Measurements from ENCODE around the gene FANCM.
"Not testable (repeated sequence)": the region's sequence is repeated elsewhere in the genome, so short reads cannot be mapped to it uniquely, and the experiment has no call there.

Gene FANCM

DNA sequence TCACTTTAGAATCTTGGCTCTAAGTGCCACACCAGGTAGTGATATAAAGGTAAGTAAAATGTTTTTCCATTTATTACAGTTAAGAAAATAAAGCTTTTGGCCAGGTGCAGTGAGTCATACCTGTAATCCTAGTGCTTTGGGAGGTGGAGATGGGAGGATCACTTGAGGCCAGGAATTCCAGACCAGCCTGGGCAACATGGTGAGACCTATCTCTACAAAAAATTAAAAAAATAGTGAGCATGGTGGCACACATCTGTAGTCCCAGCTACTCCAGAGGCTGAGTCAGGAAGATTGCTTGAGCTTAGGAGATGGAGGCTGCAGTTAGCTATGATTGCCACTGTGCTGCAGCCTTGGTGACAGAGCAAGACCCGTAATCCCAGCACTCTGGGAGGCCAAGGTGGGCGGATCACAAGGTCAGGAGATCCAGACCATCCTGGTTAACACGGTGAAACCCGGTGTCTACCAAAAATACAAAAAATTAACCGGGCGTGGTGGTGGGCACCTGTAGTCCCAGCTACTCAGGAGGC is 5.0 kb downstream of the FANCM start:
- DNase-seq: no peak

DNA sequence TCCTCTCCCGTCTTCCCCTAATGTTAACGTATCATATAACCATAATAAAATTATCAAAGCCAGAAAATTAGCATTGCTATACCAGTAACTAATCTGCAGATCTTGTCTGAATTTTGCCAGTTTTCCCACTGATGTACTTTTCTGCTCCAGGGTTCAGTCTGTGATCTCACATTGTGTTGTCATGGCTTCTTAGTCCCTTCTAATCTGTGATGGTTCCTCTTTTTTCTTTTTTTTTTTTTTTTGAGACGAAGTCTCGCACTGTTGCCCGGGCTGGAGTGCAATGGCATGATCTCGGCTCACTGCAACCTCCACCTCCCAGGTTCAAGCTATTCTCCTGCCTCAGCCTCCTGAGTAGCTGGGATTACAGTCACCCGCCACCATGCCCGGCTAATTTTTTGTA is 6.4 kb downstream of the FANCM start:
- not testable (repeated sequence) for DNase-seq

DNA sequence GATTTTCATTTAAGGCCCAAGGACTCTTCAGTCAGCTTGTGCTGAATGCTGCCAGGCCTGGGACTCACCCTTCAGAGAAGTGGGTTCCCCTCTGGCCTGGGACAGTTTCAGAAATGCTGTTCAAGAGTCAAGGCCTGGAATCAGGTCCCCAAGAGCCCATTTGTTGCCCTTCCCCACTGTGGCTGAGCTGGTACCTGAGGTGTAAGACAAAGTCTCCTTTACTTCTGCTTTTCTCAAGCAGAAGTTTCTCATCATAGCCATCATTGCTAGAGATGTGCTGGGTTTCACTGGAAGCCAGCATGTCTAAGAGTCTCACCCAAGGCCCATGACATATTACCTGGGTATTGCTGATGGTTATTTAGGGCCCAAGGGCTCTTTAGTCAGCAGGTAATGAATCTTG is 8.9 kb downstream of the FANCM start:
- DNase-seq: no peak

DNA sequence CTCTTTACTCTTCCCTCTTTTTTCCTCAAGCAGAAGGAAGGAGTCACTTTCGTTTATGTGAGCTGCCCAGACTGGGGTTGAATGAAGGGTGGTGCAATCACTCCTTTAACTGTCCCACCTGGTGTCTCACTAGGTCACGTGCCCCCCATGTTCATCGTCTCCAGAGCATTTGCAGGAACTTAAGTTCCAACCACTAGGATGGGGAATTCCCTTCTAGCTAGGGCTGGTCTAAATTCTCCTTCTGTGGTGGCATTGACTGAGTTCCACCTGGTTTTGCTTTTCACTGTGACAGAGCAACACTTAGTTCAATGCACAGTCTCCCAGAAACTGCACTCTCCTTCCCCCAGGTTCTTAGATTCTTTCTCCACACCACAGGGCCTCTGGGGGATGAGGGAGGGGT is 9.5 kb downstream of the FANCM start:
- no peak for DNase-seq

DNA sequence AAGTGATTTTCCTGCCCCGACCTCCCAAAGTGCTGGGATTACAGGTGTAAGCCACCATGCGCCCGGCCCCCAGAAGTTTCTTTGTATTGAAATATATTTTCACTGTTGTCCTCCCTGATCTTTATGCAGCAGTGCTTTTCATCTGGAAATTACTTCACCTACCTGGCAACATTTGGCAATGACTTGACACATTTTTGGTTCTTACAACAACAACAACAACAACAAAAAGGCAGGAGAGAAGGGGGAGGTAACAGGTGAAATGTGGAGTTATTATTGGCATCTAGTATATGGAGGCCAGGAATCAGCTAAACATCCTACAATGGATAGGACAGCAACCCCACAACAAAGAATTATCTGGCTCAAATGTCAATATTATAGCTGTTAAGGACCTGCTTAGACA is 13.9 kb downstream of the FANCM start:
- no peak for DNase-seq

DNA sequence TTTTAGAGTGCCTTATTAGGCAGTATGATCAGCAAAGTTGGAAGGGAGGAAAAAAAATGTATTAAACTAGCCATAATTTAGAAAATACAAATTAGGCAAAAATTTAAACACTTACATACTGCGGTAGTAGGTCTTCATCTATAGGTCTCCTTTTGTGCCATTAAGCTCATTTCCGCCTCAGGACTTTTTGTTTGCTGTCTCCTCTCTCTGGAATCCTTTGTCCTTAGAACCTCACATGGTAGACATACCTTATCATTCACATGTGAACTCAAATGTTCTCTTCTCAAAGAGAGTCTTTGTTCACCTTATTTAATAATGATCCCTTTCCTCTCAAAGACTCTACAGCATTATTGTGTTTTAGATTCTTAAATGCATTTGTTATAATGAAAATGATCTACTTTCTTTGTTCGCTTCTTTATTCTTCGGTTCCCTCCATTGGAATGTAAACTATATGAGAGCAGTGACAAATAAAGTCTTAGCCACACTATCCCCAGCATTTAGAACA is 14.7 kb downstream of the FANCM start:
- no peak for DNase-seq

DNA sequence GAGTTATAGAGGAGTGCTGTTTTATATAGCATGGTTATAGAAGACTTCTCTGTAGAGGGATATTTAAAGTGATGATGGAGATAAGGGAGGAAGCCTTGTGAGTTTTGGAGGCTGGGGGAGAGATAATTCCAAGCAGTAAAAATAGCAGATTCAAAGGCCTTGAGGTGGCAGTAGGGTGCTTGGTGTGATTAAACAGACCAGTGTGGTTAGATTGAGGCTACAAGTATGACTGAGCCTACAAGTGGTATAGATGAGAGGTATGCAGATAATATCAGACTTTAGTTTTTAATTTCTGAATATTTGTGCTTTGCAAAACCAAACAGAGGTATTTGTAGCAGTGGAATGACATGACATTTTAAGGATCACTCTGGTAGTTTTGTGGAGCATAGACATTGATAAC is 20.3 kb downstream of the FANCM start:
- no peak for DNase-seq

DNA sequence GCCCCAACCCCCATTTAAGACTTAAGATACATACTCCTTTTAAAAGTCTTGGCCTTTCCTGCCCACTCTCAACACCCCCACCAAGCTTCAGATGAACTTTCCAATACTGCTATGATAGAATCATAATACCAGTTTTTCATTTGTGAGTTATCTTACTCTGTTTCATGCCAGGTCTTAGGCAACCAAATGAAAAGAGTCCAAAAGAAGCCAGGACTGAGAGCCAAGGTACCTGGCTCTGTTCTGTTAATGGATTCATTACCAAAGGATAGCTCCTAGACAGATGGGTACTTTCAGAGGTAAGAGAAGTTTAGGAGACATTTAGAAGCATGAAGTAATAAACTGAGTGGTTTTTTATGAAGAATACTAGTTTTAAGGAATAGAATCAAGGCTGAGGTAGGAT is 34.2 kb downstream of the FANCM start:
- DNase-seq: no peak

DNA sequence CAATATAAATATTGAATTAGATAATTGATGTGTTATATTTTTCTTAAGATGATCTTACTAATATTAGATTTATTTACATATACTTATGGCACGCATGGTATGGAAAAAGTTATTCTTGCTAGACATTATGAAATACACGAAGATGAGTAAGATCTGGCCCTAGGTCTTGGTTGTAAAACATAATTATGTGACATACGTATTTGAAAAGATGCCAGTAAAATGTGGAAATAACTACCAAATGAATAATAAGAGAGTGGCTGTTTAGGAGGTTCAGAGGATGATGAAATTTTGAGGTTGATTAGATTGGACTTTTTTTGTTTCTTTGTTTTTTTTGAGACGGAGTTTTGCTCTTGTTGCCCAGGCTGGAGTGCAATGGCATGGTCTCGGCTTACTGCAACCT is 41.3 kb downstream of the FANCM start:
- DNase-seq: no peak

DNA sequence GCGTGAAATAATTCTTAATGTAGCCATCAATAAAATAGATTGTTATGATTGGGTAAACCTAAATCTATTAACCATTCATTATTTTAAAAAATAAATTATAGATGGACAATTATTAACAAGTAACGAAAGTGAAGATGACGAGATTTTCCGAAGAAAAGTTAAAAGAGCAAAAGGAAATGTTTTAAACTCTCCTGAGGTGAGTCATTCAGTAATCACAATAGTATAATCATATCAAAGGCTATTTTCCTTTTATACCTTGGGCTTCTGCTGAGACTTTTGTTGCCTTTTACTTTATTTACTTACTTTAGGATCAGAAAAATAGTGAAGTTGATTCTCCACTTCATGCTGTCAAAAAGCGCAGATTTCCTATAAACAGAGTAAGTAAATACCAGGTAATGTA is 45.6 kb downstream of the FANCM start:
- no peak for DNase-seq

DNA sequence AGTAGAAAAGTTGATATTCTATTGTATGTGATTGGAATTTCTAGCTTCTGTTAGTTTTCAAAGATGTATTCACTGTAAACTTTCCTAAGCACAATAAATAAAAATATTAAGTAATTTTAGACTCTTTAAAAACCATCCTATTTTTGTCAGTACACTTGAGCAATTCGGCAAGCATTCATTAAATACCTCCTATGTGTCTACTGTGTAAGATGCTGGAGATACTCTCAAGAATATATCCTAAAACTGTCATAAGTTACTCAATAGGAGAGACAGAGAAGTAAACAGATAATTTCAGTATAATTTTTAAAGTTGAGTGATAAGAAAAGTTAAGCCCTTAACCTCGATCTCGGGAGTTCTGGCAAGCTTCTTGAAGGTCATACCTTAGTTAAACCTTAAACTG is 46.1 kb downstream of the FANCM start:
- DNase-seq: no peak

DNA sequence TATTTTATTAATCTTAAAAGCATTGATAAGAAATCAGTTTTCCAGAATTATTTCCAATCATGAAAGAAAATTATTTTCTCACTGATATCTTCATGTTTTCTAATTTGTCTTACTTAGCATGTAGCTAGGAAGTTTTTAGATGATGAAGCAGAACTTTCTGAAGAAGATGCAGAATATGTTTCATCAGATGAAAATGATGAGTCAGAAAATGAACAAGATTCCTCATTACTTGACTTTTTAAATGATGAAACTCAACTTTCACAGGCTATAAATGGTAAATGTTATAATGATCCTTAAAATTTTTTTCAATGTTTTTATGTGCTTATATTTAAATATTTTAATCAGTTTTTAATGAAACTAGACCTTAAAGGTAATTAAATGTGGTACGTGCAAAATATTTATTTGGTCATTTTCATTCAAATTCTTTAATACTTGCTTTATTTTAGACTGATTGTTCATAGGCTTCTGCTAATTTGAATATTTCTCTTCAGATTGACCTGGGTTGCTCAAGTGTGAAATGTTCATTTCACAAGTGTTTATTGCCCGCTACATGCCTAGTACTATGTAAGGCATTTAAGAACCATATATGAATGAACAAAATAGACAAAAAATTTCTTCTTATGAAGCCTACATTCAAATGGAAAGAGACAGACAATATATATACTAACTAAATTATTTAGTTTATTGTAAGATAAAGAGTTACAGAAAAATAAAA is 49.5 kb downstream of the FANCM start:
- DNase-seq: no peak

DNA sequence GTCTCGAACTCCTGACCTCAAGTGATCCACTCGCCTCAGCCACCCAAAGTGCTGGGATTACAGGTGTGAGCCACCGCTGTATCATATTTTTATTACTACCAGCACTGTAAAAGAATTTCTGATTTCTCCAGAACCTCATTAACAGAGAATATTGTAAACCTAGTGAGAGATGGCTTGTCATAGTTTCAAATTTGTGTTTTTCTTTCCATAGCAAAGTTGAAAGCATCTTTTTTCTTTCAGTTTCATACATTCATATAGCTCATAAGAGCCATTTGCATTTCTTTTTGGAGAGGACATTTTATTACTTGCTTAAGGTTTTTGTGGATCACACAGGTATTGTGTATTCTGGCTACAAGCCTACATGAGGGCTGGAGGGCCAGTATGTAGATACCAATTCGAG is 59.2 kb downstream of the FANCM start:
- no peak for DNase-seq

DNA sequence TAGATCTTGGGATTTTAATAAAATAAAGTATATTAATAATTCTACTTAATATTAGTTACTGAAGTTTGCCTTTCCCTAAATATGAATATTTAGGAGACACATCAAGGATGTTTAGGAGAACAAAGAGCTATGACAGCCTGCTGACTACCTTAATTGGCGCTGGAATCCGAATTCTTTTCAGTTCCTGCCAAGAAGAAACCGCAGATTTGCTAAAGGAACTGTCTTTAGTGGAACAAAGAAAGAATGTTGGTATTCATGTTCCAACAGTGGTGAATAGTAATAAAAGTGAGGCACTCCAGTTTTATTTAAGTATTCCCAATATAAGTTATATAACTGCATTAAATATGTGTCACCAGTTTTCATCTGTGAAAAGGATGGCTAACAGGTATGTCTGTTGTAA is 62.8 kb downstream of the FANCM start:
- no peak for DNase-seq

DNA sequence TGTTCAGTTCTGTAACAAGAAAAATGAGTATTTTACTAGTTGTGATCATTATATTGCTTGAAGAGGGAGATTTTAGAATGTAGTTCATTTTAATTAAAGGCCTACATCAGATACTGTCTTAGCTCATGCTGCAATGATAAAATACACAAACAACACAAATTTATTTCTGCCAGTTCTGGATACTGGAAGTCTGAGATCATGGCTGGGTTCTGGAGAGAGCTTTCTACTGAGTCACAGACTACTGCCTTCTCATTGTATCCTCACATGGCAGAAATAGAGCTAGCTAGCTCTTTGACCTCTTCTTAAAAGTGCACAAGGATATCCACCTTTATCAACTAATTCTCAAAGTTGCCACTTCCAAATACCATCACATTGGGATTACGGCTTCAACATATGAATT is 63.5 kb downstream of the FANCM start:
- no peak for DNase-seq

DNA sequence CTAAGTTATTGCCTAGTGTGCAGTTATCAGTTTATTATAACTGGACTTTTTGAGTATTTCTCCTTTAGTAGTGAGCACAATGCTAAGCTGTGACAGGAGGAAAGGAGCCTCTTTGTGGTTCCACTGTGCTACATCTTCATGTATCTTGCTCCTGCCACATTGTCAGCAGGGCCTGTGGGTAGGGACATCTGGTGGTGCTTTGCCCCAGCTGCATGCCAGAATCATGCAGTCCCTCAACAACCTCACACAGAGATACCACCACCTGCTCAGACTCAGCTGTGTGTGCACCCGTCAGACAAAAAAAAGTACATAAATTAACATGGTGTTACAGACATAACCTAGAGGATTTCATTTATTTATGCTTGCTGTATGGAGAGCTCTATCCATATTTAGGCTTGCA is 66.2 kb downstream of the FANCM start:
- DNase-seq: no peak

DNA sequence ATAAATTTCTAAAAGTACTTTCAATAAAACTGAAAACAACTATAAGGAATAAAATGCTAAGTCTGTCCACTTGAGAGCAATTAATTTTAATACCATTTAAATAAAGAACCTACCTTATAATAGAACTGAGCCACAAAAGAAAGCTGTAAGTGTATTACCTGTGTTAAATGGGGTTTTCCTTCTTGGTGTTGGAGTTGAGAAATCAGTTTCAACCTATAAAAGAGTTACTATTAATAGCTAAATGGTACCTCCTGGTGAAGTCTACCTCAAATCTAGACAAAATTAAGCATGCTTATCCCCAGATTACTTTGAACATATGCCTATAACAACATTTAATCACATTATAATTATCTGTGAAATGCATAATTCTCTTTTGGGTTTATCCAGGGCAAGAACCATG is 68.5 kb downstream of the FANCM start:
- DNase-seq: no peak

DNA sequence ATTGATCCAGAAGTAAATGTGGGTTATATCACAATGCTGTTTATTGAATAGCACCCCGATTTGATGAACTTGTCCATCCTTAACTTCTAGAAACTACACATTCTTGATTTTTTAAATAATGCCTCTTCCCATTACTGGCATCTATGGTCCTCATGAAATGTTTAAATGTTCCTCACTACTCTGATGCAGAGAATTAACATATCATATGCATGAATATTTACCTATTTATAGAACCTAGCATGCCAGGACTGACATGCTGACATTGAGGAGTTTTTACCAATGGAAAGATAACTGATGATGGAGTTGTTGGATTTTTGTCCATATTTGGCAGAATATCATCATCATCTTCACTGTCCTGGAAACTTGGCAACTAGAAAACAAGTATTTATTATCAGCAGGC is 74.4 kb downstream of the FANCM start:
- DNase-seq: no peak

DNA sequence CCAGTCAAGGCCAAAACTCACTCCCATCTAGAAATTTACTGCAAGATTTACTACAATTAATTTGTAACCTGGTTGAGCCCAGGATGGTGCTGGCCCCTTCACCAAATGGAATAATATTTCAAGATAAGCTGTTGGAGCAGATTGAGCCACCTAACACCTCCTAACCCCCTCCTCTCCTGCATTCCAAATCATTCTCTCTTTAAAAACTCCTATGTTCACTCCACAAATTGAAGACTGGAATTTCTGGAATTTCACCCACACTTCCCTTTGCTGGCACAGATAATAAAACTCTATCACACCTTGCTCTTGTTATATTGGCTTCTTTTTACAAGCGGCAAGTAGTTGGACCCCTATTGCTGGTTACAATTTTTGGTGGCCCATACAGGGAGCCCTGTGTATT is 75.6 kb downstream of the FANCM start:
- DNase-seq: no peak

DNA sequence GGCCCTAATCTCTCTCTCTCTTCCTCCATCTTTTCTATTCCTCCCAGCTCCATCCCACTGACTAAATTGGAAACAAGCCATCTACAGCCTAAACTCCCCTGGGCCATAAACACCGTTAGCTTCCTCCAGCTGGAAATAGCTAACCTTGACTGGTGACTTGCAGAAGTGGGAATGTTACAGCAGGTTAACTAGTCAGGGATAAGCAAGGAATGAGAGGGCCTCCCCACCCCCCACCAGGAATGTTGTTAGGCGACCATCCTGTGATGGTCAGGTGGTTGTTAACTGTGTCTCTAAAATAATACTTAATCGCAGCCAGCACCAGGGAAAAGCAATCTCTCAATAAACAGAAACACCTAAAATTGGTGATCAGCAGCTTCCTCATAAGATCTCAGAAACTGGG is 76.5 kb downstream of the FANCM start:
- no peak for DNase-seq

DNA sequence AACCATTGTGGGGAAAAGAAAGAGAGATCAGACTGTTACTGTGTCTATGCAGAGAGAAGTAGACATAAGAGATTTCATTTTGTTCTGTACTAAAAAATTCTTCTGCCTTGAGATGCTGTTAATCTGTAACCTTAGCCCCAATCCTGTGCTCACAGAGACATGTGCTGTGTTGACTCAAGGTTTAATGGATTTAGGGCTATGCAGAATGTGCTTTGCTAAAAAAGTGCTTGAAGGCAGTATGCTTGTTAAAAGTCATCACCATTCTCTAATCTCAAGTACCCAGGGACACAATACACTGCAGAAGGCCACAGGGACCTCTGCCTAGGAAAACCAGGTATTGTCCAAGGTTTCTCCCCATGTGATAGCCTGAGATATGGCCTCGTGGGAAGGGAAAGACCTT is 78.0 kb downstream of the FANCM start:
- not testable (repeated sequence) for DNase-seq

DNA sequence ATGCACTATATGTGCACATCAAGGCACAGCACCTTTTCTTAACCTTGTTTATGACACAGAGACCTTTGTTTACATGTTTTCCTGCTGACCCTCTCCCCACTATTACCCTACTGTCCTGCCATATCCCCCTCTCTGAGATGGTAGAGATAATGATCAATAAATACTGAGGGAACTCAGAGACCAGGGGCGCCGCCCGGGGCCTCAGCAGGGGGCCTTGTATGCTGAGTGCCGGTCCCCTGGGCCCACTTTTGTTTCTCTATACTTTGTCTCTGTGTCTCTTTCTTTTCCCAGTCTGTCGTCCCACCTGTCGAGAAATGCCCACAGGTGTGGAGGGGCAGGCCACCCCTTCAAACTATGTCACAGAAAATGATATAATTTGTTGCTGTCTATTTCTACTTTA is 78.6 kb downstream of the FANCM start:
- not testable (repeated sequence) for DNase-seq

DNA sequence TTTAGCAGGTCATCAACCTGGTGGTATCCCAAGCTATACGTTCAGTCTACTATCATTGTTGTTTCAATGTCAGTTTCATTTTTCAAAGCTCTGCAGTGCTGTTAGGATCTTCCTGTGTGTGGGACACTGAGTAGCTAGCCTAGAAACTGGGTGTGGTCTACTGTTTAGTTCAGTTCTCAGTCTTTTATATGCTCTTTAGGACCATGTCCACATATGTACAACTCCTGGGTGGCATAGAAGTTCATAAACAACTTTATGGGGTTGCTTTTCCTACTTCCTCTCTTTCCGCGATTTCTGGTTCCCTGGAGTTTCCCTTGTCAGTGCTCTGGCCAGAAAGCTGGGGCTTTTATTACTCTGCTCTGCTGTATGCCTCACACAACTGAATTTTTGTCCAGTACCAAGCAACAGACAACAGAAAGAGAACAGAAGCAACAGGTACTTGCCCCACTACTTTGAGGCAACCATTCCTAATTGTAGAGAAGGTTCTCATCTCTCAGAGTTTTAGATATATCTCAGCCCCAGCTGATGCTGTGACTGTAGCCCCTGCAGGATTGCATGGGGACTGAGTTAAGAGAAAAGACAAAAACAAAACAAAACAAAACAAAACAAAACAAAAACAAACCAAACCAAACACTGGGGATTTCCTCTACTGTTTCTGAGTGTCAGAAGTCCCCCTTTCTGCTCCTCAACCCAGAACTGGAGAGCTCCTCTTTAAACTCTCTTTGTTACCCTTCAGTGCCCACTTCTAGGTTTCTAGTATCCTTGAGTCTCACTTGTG is 86.9 kb downstream of the FANCM start:
- no peak for DNase-seq

DNA sequence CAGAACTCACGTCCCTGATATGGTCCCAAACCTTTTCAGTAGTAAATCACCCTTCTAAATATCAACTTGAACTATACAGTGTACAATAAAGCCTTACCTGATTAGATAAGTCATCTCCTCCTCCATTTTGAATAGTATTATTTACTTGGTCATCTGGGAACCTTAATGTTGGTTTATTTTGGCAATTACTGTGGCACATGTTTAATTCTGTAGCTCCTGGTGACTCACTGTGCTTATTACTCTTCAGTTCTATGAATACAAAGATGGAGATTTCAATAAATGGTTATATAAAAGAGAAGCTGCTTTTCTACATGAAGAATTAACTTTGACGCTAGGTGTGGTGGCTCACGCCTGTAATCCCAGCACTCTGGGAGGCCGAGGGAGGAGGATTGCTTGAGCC is 91.8 kb downstream of the FANCM start:
- no peak for DNase-seq

Data from NCI-H1092 treated with DMSO at 0.1 percent for 48 hours (cell line).